BLaER1 treated with 17β-estradiol and CSF1 and Interleukin-3, amounts not matched to agents 10 nM and 100 nM (cell line): ENCODE results near the gene PDE4B.

Experiments
- H3K27ac ChIP-seq, 11 experiments: shearing (Covaris generic); formaldehyde crosslinking; 2 replicates each; pipeline ENCODE4 v1.8.1; 2022
- H3K27me3 ChIP-seq, 11 experiments: shearing (Covaris generic); formaldehyde crosslinking; 2 replicates each; pipeline ENCODE4 v1.8.1; 2022
- H3K36me3 ChIP-seq, 11 experiments: shearing (Covaris generic); formaldehyde crosslinking; 2 replicates each; pipeline ENCODE4 v1.8.1; 2022
- H3K4me1 ChIP-seq, 10 experiments: shearing (Covaris generic); formaldehyde crosslinking; 2 replicates each; pipeline ENCODE4 v1.8.1; 2022
- H3K4me2 ChIP-seq, 11 experiments: shearing (Covaris generic); formaldehyde crosslinking; 2 replicates each; pipeline ENCODE4 v1.8.1; 2022
- H3K4me3 ChIP-seq, 10 experiments: shearing (Covaris generic); formaldehyde crosslinking; 2 replicates each; pipeline ENCODE4 v1.8.1; 2022
- H3K9ac ChIP-seq, 11 experiments: shearing (Covaris generic); formaldehyde crosslinking; 2 replicates each; pipeline ENCODE4 v1.8.1; 2022
- H3K9me3 ChIP-seq, 11 experiments: shearing (Covaris generic); formaldehyde crosslinking; replicated peaks in 1 of 11; 2 replicates each; pipeline ENCODE4 v1.8.1; 2022
- H4K20me1 ChIP-seq, 11 experiments: shearing (Covaris generic); formaldehyde crosslinking; 2 replicates each; pipeline ENCODE4 v1.8.1; 2022
- Cebpa-rat ChIP-seq, 11 experiments: shearing (Covaris generic); IDR thresholded peaks; 2 replicates each; pipeline ENCODE4 v1.8.1; 2022

The PDE4B gene

DNA sequence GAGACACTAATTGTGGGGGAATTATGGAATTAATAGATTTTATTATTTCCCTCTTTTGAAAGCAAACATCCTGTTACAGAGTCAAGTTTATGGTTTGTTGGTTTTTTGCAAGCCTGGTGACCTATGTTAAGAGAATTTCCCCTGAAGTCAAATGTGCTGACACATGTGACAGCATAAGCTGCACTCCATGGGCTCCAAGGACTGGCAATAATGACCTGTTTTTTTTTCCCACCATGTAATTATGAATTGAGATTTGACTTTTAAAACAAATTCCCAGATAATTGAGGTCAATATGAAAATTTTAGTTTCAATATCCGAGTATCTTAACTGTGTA is 498.8 kb downstream of the PDE4B start:
- no peaks in the 10 kb centered on the region for H4K20me1 ChIP-seq
- no peaks in the 10 kb centered on the region for H3K9me3 ChIP-seq
- no peaks in the 10 kb centered on the region for H3K36me3 ChIP-seq
- no peak overlapping the region for H3K9ac ChIP-seq
- H3K4me3 ChIP-seq: no peak overlapping the region
- TF ChIP-seq Cebpa-rat (IDR thresholded peaks at IDR 0.05): no peak
- H3K4me1 ChIP-seq: peaks cover 0 to 26% (median 0%) of the 10 kb centered on the region in 10 experiments; a peak in 6 of 20 replicates
- peak overlapping the region in 3 of 11 experiments; percentile 13 to 35 (median 22); a peak in 4 of 22 replicates for H3K4me2 ChIP-seq
- H3K27me3 ChIP-seq: no peaks in the 10 kb centered on the region
- no peak overlapping the region for H3K27ac ChIP-seq

DNA sequence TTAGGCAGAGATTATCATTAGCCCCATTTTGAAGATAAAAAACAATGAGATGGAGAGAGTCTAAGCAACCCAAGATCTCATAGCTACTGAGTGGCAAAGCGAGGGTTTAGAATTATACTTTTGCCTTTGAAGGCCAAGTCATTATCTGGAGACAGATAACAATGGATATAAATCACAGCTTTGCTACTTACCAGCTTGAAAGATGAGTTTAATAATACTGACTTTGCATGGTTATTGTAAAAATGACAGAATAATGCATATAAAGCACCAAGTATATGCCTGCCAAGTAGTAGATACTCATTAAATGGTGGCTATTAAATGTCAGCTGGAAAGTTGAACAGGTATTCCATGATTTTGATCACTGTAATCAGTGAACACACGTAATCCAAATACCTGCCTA is 499.6 kb downstream of the PDE4B start:
- no peaks in the 10 kb centered on the region for H3K36me3 ChIP-seq
- H3K27ac ChIP-seq: no peak overlapping the region

DNA sequence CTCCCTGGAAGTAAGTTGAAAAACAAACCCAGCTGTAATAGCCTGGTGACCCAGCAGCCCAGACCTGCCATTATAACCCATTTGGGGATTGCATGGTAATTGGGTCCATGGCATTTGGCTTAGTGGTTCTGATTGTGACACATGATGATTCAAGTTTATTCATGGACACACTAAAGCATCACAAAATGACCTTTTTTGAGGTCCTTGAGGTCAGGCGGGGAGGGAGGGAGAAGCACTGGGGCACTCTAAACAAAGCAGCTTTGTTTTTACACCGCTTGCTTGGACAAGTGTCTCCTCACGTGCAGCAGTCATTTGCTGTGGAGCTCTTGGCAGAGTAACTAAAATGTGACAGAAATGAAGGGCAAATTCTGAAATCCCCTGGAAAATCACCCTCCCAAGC is 500.2 kb downstream of the PDE4B start:
- Histone ChIP-seq H3K4me2 (no peak overlapping the region), H3K27ac (no peak overlapping the region), H4K20me1 (no peaks in the 10 kb centered on the region), H3K9me3 (no peaks in the 10 kb centered on the region), H3K4me3 (no peak overlapping the region), H3K4me1 (peaks cover 0 to 29% (median 0%) of the 10 kb centered on the region in 10 experiments; a peak in 6 of 20 replicates), H3K27me3 (no peaks in the 10 kb centered on the region), H3K36me3 (no peaks in the 10 kb centered on the region), H3K9ac (no peak overlapping the region)
- TF ChIP-seq Cebpa-rat (IDR thresholded peaks at IDR 0.05): no peak

More for the DNA sequence above, 499.6 kb downstream of the PDE4B start:
- no peak overlapping the region for H3K9ac ChIP-seq
- no peaks in the 10 kb centered on the region for H4K20me1 ChIP-seq
- peaks cover 0 to 29% (median 0%) of the 10 kb centered on the region in 10 experiments; a peak in 6 of 20 replicates for H3K4me1 ChIP-seq
- TF ChIP-seq Cebpa-rat (IDR thresholded peaks at IDR 0.05): no peak
- no peaks in the 10 kb centered on the region for H3K27me3 ChIP-seq
- no peak overlapping the region for H3K4me3 ChIP-seq
- no peak overlapping the region for H3K4me2 ChIP-seq
- no peaks in the 10 kb centered on the region for H3K9me3 ChIP-seq

DNA sequence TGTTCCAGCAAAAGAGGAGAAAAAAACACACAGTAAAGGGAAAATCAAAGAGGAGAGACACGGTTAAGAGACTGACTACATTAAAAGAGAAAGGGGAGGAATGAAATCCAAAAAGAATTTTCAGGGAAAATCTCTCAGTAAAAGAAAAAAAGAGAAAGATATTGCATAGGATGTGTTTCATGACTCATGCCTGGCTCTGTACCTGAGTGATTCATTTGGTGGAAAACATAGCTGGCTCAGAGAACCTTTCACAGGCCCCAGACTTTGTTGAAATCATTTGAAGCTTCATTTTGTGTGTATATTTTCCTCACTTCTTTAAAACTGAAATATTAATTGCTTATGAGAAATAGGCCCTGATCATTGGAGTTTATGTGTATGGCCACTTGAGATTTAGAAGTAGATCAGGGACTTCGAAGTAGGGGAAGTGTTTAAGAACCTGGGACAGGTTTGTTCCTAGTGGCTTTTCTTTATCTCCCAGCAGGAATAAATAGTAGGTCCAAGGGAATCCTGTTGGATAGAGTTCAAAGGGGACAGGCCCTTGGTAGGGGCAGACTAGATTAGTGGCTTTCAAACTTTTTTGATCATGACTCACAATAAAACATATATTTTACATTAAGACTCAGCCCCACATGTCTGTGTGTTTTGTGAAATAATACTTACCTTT is 502.1 kb downstream of the PDE4B start:
- Histone ChIP-seq H3K4me3 (no peak overlapping the region), H4K20me1 (no peaks in the 10 kb centered on the region), H3K36me3 (no peaks in the 10 kb centered on the region), H3K9me3 (no peaks in the 10 kb centered on the region), H3K9ac (no peak overlapping the region), H3K27ac (no peak overlapping the region), H3K27me3 (no peaks in the 10 kb centered on the region), H3K4me2 (no peak overlapping the region), H3K4me1 (peaks cover 0 to 29% (median 0%) of the 10 kb centered on the region in 10 experiments; a peak in 6 of 20 replicates)
- TF ChIP-seq Cebpa-rat (IDR thresholded peaks at IDR 0.05): no peak

DNA sequence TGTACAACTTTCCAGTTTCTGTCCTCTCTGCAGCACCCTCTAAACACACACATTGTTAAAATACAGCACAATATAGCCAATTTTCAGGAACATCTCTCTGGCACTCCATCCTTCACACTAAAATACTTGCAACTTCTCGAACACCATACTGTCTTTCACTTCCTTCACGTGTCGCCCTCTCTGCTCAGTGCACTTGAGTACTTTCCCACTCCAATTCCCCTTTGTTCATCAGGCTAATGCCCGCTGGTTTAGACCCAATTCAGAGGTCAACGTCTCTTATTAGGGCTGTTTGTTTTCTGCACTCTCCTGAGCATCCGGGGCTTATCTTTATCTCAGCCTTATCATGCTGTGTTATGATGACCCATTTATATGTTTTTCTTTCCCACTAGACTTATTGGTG is 503.1 kb downstream of the PDE4B start:
- Histone ChIP-seq H3K9me3 (no peaks in the 10 kb centered on the region), H3K27me3 (no peaks in the 10 kb centered on the region), H3K4me3 (no peak overlapping the region), H3K9ac (no peak overlapping the region), H3K27ac (no peak overlapping the region), H3K4me2 (peak overlapping the region in 2 of 11 experiments; percentile 36 to 44; a peak in 3 of 22 replicates), H4K20me1 (no peaks in the 10 kb centered on the region), H3K4me1 (peaks cover 0 to 28% (median 0%) of the 10 kb centered on the region in 10 experiments; a peak in 7 of 20 replicates), H3K36me3 (no peaks in the 10 kb centered on the region)
- no peak for TF ChIP-seq Cebpa-rat (IDR thresholded peaks at IDR 0.05)

DNA sequence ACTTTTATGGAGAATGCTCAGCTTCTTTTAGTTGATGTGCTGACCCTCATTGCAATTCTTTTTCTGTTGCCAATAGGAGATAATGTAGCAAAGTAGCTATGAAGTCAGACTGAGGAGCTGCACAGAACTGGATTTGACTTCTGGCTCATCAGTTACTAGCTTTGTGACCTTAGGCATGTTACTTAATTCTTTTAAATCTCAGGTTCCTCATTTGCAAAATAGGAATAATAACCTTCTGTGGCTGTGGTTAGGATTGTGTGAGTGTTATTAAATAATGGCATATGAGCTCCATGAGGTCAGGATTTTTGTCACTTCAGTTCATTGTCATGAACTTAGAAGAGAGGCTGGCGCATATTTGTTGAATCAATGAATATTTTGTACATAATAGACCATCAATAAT is 503.7 kb downstream of the PDE4B start:
- H3K27me3 ChIP-seq: no peaks in the 10 kb centered on the region
- H3K36me3 ChIP-seq: no peaks in the 10 kb centered on the region
- no peak overlapping the region for H3K4me3 ChIP-seq
- no peak overlapping the region for H3K27ac ChIP-seq
- no peak overlapping the region for H3K9ac ChIP-seq
- peak overlapping the region in 2 of 11 experiments; percentile 36 to 44; a peak in 3 of 22 replicates for H3K4me2 ChIP-seq
- H4K20me1 ChIP-seq: no peaks in the 10 kb centered on the region
- no peaks in the 10 kb centered on the region for H3K9me3 ChIP-seq
- H3K4me1 ChIP-seq: peaks cover 0 to 28% (median 4%) of the 10 kb centered on the region in 10 experiments; a peak in 7 of 20 replicates
- no peak for TF ChIP-seq Cebpa-rat (IDR thresholded peaks at IDR 0.05)

DNA sequence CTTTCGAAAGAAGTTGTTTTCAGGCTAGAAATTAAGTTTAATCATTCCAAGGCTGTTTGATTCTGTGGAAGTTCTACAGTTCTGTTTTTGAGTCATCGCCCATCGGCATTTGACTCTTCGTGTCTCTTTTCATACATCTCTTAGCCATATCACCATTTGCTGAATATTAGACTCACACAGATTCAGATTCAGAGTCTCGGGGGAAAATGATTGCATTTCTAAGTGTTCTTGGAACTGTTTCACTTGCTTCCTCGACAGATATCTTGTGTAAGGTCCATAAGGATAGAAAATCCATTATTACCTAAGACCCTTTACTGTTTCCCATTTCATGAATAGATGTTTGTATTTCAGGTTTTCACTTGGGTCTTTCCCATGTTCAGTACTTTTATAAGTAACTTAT is 504.3 kb downstream of the PDE4B start:
- Histone ChIP-seq H3K27me3 (no peaks in the 10 kb centered on the region), H3K36me3 (no peaks in the 10 kb centered on the region), H3K9ac (no peak overlapping the region), H3K4me1 (peaks cover 0 to 23% (median 5%) of the 10 kb centered on the region in 10 experiments; a peak in 6 of 20 replicates), H4K20me1 (no peaks in the 10 kb centered on the region), H3K9me3 (no peaks in the 10 kb centered on the region), H3K4me3 (no peak overlapping the region), H3K4me2 (peak overlapping the region in 1 of 11 experiments; percentile 36; a peak in 1 of 22 replicates), H3K27ac (no peak overlapping the region)
- TF ChIP-seq Cebpa-rat (IDR thresholded peaks at IDR 0.05): no peak

DNA sequence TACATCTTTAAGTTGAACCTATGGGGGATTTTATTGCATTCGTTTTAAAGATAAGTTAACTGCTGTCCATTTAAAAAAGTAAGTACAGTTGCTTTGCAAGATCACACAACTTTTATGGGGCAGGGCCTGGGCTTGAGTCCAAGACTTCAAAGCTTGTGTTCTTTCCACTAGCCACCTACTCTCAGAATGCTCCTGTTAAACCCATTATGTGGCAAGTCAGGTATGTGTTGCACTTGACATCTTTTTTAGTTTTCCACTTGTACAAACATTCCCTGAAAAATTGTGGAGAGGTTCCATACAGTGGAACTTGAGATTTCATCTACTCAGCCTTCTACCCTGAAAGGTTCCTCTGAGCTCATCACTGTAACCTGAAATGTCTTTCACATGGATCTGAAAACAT is 505.8 kb downstream of the PDE4B start:
- Histone ChIP-seq H3K27ac (no peak overlapping the region), H3K36me3 (no peaks in the 10 kb centered on the region), H3K4me1 (peaks cover 0 to 31% (median 10%) of the 10 kb centered on the region in 10 experiments; a peak in 10 of 20 replicates), H3K9me3 (no peaks in the 10 kb centered on the region), H3K4me2 (no peak overlapping the region), H3K4me3 (no peak overlapping the region), H3K9ac (no peak overlapping the region), H3K27me3 (no peaks in the 10 kb centered on the region), H4K20me1 (no peaks in the 10 kb centered on the region)
- no peak for TF ChIP-seq Cebpa-rat (IDR thresholded peaks at IDR 0.05)

DNA sequence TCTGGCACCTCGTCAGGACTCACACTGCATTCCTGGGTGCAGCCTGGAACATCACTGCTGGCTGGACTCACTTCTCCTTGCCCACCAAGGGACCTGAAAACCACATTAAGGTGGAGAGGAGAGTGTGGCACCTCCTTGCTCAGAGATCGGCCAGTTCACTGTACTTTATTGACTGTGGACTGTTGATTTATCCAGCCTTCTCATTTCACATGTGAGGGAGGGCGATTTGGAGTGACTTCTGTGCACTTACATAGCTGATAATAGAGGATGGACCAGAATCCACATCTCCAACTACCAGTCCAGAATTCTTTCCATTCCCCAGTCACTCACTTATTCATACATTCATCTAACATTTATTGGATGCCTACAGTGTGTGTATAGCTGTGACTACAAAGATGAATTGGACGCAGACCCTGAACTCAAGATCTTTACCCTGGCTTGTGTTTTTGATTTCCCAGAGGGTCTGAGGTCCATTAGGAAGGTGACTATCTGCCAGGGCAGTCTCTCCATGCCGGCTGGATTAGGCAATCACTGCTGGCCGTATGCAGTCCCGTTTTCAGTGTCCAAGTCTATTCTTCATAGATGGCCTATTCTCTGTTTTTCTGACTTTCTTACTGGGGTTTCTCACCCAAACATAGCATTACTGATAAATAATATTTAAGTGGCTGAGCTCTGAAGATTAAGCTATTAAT is 507.7 kb downstream of the PDE4B start:
- H3K4me3 ChIP-seq: no peak overlapping the region
- no peak overlapping the region for H3K9ac ChIP-seq
- no peaks in the 10 kb centered on the region for H3K36me3 ChIP-seq
- peak overlapping the region in 3 of 11 experiments; percentile 32 to 42 (median 40); a peak in 3 of 22 replicates for H3K27ac ChIP-seq
- TF ChIP-seq Cebpa-rat (IDR thresholded peaks at IDR 0.05): no peak
- H3K27me3 ChIP-seq: no peaks in the 10 kb centered on the region
- H3K9me3 ChIP-seq: no peaks in the 10 kb centered on the region
- no peaks in the 10 kb centered on the region for H4K20me1 ChIP-seq
- H3K4me1 ChIP-seq: peaks cover 0 to 31% (median 10%) of the 10 kb centered on the region in 10 experiments; a peak in 10 of 20 replicates
- H3K4me2 ChIP-seq: peak overlapping the region in 2 of 11 experiments; percentile 32 to 64; a peak in 1 of 22 replicates
